A673 (cell line): ENCODE data around the gene HSPB6. TPM values are rescaled to one million over a fixed set of nuclear protein-coding genes. Genes with fewer than 3 reads are reported as not detected.

Experiments used
- BruUV-seq: library from RNA; stranded (reverse); fragments of 400-500 nt; replicated peaks from 2 replicates; lab custom pipeline; 2021; lab: Mats Ljungman, UMichigan
- CTCF ChIA-PET: fragments of 300-600 bp; sonication (Branson Sonifier 250); formaldehyde crosslinking; loops from one replicate; lab custom pipeline; 2022; ENCODE audit warnings: antibody characterized with exemption; lab: Charles Lee
- POLR2A ChIA-PET: fragments of 300-600 bp; sonication (Branson Sonifier 250); formaldehyde crosslinking; loops from one replicate; lab custom pipeline; 2022; ENCODE audit warnings: antibody characterized with exemption; ENCODE audit not compliant: low non-redundant PET; lab: Charles Lee
- DNase-seq: peaks from one replicate; pipeline ENCODE4 v3.0.0-alpha.2; 2015; ENCODE audit warnings: low spot score
- H3K27ac ChIP-seq: fragments of 200-600 bp; sonication (generic); 2 replicates; pipeline ENCODE4 v1.5.1; 2016; ENCODE audit warnings: mixed run types, low read depth, mild to moderate bottlenecking, mixed read lengths, antibody characterized with exemption, low read length; ENCODE audit not compliant: poor library complexity, severe bottlenecking
- H3K27me3 ChIP-seq: fragments of 200-600 bp; sonication (generic); replicated peaks from 2 replicates; pipeline ENCODE4 v1.6.1; 2017; ENCODE audit warnings: mixed run types, low read depth, mild to moderate bottlenecking, mixed read lengths, antibody characterized with exemption, low read length; ENCODE audit not compliant: insufficient read depth, poor library complexity
- H3K36me3 ChIP-seq: fragments of 200-600 bp; sonication (generic); 2 replicates; pipeline ENCODE4 v1.6.1; 2016; ENCODE audit warnings: mixed run types, mild to moderate bottlenecking, mixed read lengths, antibody characterized with exemption, low read length; ENCODE audit not compliant: insufficient read depth, poor library complexity, severe bottlenecking
- H3K4me1 ChIP-seq: fragments of 200-600 bp; sonication (generic); 2 replicates; pipeline ENCODE4 v1.6.1; 2017; ENCODE audit warnings: mixed run types, mild to moderate bottlenecking, mixed read lengths, antibody characterized with exemption, low read length; ENCODE audit not compliant: insufficient read depth, poor library complexity, severe bottlenecking
- H3K4me3 ChIP-seq: fragments of 200-600 bp; sonication (generic); 2 replicates; pipeline ENCODE4 v1.5.1; 2016; ENCODE audit warnings: low read depth, mixed run types, mild to moderate bottlenecking, mixed read lengths, low read length; ENCODE audit not compliant: poor library complexity, severe bottlenecking
- H3K9me3 ChIP-seq: fragments of 200-600 bp; sonication (generic); 2 replicates; pipeline ENCODE4 v1.6.1; 2016; ENCODE audit warnings: mixed run types, low read depth, mild to moderate bottlenecking, mixed read lengths, antibody characterized with exemption, low read length; ENCODE audit not compliant: poor library complexity, severe bottlenecking
- EZH2 ChIP-seq: fragments of 200-600 bp; sonication (generic); IDR thresholded peaks from 2 replicates; pipeline ENCODE4 v1.6.1; 2017; ENCODE audit warnings: borderline replicate concordance, low read depth, mild to moderate bottlenecking, mixed read lengths, antibody characterized with exemption, low read length; ENCODE audit not compliant: poor library complexity, severe bottlenecking
- intact Hi-C: fragments of 100-400 bp; cut with micrococcal nuclease; formaldehyde crosslinking; loops from one replicate; pipeline ENCODE4 v1.10.0; 2022; ENCODE audit not compliant: unreplicated experiment
- total RNA-seq: library from RNA; stranded (reverse); gene quantifications from 2 replicates; pipeline ENCODE4 v1.2.3, GENCODE V29; 2021
- TF ChIP-seq, protein P1 (sequence below): fragments of 300-800, 200-600 bp; sonication (generic); conservative IDR thresholded peaks from 2 replicates; pipeline ENCODE4 v1.5.1; 2017; ENCODE audit warnings: low read depth, mild to moderate bottlenecking, antibody characterized with exemption, low read length, moderate library complexity, mixed read lengths

Gene HSPB6
- total RNA-seq, 1 experiment from 2014 or later, result not detected

- TF ChIP-seq EZH2, result no peak
- TF ChIP-seq, protein P1, sequence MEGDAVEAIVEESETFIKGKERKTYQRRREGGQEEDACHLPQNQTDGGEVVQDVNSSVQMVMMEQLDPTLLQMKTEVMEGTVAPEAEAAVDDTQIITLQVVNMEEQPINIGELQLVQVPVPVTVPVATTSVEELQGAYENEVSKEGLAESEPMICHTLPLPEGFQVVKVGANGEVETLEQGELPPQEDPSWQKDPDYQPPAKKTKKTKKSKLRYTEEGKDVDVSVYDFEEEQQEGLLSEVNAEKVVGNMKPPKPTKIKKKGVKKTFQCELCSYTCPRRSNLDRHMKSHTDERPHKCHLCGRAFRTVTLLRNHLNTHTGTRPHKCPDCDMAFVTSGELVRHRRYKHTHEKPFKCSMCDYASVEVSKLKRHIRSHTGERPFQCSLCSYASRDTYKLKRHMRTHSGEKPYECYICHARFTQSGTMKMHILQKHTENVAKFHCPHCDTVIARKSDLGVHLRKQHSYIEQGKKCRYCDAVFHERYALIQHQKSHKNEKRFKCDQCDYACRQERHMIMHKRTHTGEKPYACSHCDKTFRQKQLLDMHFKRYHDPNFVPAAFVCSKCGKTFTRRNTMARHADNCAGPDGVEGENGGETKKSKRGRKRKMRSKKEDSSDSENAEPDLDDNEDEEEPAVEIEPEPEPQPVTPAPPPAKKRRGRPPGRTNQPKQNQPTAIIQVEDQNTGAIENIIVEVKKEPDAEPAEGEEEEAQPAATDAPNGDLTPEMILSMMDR, result no peak
- intact Hi-C loops, result loop anchor here (10.0 kb wide), 1 partner anchor 194 kb away; the partner anchor contains the start of gene LRFN3
- ChIA-PET POLR2A (no interaction called here), CTCF (interaction anchor here (1.2 kb wide), 1 partner anchor 46 kb away, joined by 14 read pairs; no protein-coding TSS in a partner anchor)
- Histone ChIP-seq H3K27ac (peak overlapping the region; percentile 77), H3K36me3 (peaks cover 26% of the 10 kb centered on the region), H3K27me3 (no peaks in the 10 kb centered on the region), H3K9me3 (no peaks in the 10 kb centered on the region), H3K4me1 (peaks cover 3% of the 10 kb centered on the region), H3K4me3 (peak overlapping the region; percentile 65)
- no TSS peak for BruUV-seq
- no peak for DNase-seq
Observed at GRCh38 chr19:35741203-35741515, 15.7 kb downstream of the HSPB6 start.

- intact Hi-C loops, result loop anchor here (10.0 kb wide), 1 partner anchor 194 kb away; the partner anchor contains the start of gene LRFN3
- Histone ChIP-seq H3K27ac (peak overlapping the region; percentile 77), H3K9me3 (no peaks in the 10 kb centered on the region), H3K4me1 (peaks cover 3% of the 10 kb centered on the region), H3K27me3 (no peaks in the 10 kb centered on the region), H3K4me3 (peak overlapping the region; percentile 65), H3K36me3 (peaks cover 26% of the 10 kb centered on the region)
- peak; percentile 99 for DNase-seq
- CTCF ChIA-PET, result interaction anchor here (1.2 kb wide), 1 partner anchor 45 kb away, joined by 14 read pairs; no protein-coding TSS in a partner anchor
- POLR2A ChIA-PET, result interaction anchor here (0.5 to 0.6 kb wide), 2 partner anchors 63 to 97 kb away, joined by 4 to 9 read pairs; no protein-coding TSS in a partner anchor
- BruUV-seq, result no TSS peak
- TF ChIP-seq, protein P1, result peak; percentile 38; the same call in 1 of the 2 replicates
- no peak for TF ChIP-seq EZH2
Observed at GRCh38 chr19:35740423-35741202, 16.2 kb downstream of the HSPB6 start.

DNA sequence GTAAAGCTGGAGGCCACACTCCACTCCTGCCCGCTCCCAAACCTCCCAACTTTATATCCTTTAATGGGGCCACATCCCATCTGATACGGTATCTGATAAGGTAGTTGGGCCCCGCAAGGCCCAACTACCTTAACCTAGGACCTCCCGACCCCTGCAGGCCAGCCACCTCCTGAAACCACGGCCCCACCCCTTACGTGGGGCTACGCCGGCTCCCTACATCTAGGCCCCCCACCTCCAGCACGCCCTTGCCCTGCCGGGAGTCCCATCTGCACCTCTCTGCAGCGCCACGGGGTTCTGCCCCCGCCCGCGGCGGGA lies 16.8 kb downstream of the HSPB6 start:
- no TSS peak for BruUV-seq
- intact Hi-C loops, result loop anchor here (10.0 kb wide), 1 partner anchor 195 kb away; the partner anchor contains the start of gene LRFN3
- Histone ChIP-seq H3K27me3 (no peaks in the 10 kb centered on the region), H3K4me3 (peak overlapping the region; percentile 65), H3K4me1 (peaks cover 3% of the 10 kb centered on the region), H3K36me3 (peaks cover 26% of the 10 kb centered on the region), H3K9me3 (no peaks in the 10 kb centered on the region), H3K27ac (peak overlapping the region; percentile 75)
- TF ChIP-seq EZH2, result no peak
- TF ChIP-seq, protein P1, result no peak
- POLR2A ChIA-PET, result no interaction called here
- DNase-seq, result no peak
- CTCF ChIA-PET, result interaction anchor here (1.2 kb wide), 1 partner anchor 45 kb away, joined by 14 read pairs; no protein-coding TSS in a partner anchor
